Measurements from ENCODE around the gene WASL. TPM values are rescaled to one million over a fixed set of nuclear protein-coding genes. Genes with fewer than 3 reads are reported as not detected.

The WASL gene
- total and polyA plus RNA-seq, 10 of the 15 experiments (the other 5 are each of a cell fraction or from before 2014, with no cell fraction given): 2.0 to 6.4 (median 3.5) TPM

GRCh38 chr7:123749537-123749857 is 694 bp upstream of the WASL start (continued):
- TF ChIP-seq REST (IDR thresholded peaks at IDR 0.05; ENCODE audit: low read depth, low read length) (no peak), NR2C2 (IDR thresholded peaks at IDR 0.05; ENCODE audit: borderline replicate concordance, control insufficient read depth, insufficient read length, low read depth) (no peak), USF2 (IDR thresholded peaks at IDR 0.05; ENCODE audit: borderline replicate concordance, low read depth, low read length) (no peak), MAX (IDR thresholded peaks at IDR 0.05; ENCODE audit: low read depth, low read length) (no peak; the same call in 1 of the 2 replicates), ZNF274 (IDR thresholded peaks at IDR 0.05; ENCODE audit: insufficient read depth, insufficient read length) (no peak), BMI1 (IDR thresholded peaks at IDR 0.05; ENCODE audit: borderline replicate concordance) (no peak), TBL1XR1 (IDR thresholded peaks at IDR 0.05; ENCODE audit: low read depth, low read length) (no peak), YY1 (IDR thresholded peaks at IDR 0.05; ENCODE audit: low read depth, low read length) (no peak), RELA (IDR thresholded peaks at IDR 0.05; ENCODE audit: borderline replicate concordance, partially characterized antibody) (no peak), CTCF (IDR thresholded peaks at IDR 0.05 in 2 of 3, conservative IDR thresholded peaks at IDR 0.05 in 1 of 3; ENCODE audit: control insufficient read depth in 2 of 3, extremely low read depth in 1 of 3, insufficient read depth in 1 of 3, low read depth in 3 of 3, low read length in 3 of 3) (peak in 2 of 3 experiments; percentile 0 to 10; a peak in 2 of 6 replicates), SMAD5 (IDR thresholded peaks at IDR 0.05; ENCODE audit: low read depth) (no peak), CUX1 (IDR thresholded peaks at IDR 0.05; ENCODE audit: insufficient replicate concordance, low read depth, low read length) (no peak), RAD21 (IDR thresholded peaks at IDR 0.05; ENCODE audit: insufficient read depth, low read depth, low read length) (no peak), EED (IDR thresholded peaks at IDR 0.05; ENCODE audit: low read depth) (no peak), EP300 (IDR thresholded peaks at IDR 0.05; ENCODE audit: borderline replicate concordance in 1 of 2, control insufficient read depth in 1 of 2, low read depth in 2 of 2, low read length in 2 of 2) (no peak), HDGF (IDR thresholded peaks at IDR 0.05) (no peak), SUPT20H (IDR thresholded peaks at IDR 0.05; ENCODE audit: borderline replicate concordance, control insufficient read depth, low read depth, low read length) (no peak)
